ENCODE results near the gene TSNAXIP1.

DNA sequence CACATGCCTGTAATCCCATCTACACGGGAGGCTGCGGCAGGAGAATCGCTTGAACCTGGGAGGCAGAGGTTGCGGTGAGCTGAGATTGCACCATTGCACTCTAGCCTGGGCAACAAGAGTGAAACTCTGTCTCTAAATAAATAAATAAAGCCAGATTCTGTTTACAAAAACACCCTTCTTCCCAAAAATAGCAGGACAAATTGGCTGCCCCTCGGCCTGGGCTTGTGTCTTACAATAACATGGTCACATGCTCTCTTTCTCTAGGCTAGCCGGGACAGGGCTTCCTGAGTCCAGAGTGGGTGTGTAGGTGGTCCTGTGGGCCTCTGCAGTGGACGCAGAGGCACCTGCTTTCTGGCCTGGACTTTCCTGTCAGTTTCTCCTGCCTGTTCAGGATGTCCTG, 63.0 kb downstream of the TSNAXIP1 start:
- TF ChIP-seq CBX5 (IDR thresholded peaks at IDR 0.05; ENCODE audit: low read depth), result no peak
- no peak for TF ChIP-seq KAT2A (conservative IDR thresholded peaks at IDR 0.05; ENCODE audit: control insufficient read depth, low read depth, low read length)
- TF ChIP-seq EZH2 (IDR thresholded peaks at IDR 0.05; ENCODE audit: borderline replicate concordance, control insufficient read depth, low read depth, low read length), result no peak
